T47D (cell line): ENCODE results near the gene DNAJB1.
"Not testable (repeated sequence)": the region's sequence is repeated elsewhere in the genome, so short reads cannot be mapped to it uniquely, and the experiment has no call there.

Experiments used
- DNase-seq, 2 experiments: peaks; one replicate each; pipeline versions ENCODE4 v3.0.0 to v3.0.0-alpha.2; 2011 to 2012; ENCODE audit warnings: low read depth in 1 of 2, low spot score in 1 of 2
- JUND ChIP-seq: IDR thresholded peaks from 2 replicates; pipeline ENCODE4 v1.6.1; 2012; ENCODE audit warnings: low read depth
- in situ Hi-C: cut with HindIII; loops from 2 replicates; pipeline ENCODE4 v1.10.0; 2016; ENCODE audit warnings: low sequenced_read_pairs, low pct_unique_long_range_greater_than_20kb

The DNAJB1 gene

DNA sequence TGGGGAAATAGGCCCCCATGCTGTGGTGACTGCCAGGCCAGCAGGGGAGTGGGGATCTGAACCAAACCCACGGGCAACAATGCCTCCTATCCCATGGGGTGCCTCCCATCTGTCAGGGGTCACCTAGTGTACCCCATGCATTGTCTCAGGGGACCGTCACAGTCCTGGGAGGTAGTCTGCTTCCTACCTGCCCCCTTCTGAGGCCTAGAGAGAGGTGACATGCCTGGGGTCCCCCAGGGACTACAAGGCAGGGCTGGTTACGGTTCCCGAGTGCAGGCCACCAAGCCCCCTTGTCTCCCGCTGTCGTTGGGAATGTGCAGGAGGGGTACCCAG, 42.5 kb upstream of the DNAJB1 start:
- TF ChIP-seq JUND = no peak
- in situ Hi-C loops = no loop called here
- DNase-seq = no peak

DNA sequence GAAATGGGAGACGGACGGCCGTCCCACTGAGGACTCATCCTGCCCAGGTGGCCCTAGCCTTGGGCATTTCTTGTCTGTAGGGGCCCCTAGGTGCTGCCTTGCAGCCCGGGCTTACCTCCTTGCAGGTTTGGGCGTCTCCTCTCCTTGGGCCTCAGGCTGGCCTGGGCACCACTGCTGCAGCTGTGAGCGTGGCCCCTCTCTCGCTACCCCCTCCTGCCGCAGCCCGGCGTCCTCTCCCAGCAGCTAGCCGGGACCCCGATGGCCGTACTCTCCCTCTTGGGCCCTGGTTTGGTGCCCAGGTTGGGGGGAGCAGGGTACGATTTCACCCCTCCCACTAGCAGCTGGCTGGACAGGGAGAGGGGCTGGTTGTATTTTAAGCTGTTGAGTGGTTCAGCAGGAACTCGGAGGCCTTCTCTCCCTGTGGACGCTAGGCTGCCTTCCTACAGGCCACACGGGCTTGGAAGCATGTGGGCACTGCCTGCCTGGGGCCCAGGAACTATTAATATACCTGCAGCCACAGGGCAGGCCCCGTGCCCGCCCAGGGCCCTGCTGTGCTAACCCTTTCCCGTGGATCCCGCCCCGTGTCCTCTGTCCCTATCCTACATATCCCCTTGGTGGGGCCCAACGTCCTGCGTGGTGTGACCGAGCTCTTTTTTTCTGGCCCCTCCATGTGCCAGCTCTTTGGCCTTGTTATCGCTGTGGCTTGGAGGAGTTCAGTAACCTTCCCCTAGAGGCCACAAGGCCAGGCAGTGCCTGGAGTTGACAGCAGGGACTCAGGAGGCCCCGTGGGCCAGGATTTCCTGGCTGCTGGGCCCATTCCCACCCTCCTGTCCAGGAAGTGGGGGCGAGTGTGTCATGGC, 41.9 kb upstream of the DNAJB1 start:
- no peak for TF ChIP-seq JUND
- in situ Hi-C loops = no loop called here
- no peak for DNase-seq

DNA sequence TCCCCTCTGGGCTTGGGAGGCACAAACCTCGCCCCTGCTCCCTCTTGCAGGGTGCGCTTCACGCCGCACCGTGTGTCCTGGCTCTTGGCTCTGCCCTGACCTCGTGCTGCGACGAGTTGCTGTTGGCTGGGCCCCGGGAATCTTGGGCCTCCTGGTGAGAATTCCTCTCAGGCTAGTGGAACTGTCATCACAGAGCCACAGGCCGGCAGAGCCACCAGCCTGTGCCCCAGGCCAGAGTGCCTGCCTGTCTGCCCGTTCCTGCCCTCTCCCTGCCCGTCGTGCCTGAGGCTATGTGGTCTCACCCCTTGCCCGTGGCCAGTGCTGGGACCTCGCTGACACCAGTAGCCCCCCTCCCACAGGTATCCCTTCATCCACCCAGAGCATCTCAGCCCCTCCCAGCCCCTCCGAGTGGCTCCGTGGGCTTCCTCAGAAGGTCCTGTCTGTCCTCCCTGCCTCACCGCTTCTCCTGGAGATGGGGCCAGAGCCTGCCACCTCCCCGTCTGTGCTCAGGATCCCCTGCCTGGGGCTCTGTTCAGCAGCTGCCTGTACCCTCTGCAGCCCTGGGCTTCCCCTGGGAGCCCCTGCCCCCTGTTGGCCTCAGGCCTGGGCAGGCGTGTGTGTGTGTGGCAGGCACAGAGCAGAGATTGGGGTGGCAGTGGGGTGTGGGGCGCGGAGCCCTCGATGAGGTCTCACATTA, 40.3 kb upstream of the DNAJB1 start:
- DNase-seq = no peak
- in situ Hi-C loops = no loop called here
- no peak for TF ChIP-seq JUND

DNA sequence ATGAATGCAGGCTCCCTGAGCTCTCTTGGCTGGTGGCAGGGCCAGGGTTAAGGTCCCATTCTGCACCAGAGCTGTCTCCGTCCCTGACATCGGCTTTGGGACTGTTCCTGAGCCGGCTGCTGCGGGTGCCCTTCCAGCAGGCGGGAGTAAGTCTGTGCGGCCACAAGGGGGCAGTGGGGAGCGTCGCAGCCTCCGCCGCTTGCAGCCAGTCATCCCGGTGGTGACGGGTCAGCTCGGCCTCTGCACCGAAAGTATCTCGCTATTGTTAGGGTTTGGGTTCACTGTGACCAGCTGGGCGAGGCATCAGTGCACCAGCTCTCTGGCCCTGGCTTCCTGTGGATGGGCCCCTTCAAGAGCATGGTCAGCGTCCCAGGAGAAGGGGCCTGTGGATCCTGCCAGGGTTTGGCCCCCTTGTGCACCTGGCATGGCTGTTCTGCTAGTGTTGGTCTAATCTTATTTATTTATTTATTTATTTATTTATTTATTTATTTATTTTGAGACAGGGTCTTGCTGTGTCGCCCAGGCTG, 38.5 kb upstream of the DNAJB1 start:
- no peak for TF ChIP-seq JUND
- in situ Hi-C loops = no loop called here
- DNase-seq = peak in 1 of 2 experiments; percentile 78

DNA sequence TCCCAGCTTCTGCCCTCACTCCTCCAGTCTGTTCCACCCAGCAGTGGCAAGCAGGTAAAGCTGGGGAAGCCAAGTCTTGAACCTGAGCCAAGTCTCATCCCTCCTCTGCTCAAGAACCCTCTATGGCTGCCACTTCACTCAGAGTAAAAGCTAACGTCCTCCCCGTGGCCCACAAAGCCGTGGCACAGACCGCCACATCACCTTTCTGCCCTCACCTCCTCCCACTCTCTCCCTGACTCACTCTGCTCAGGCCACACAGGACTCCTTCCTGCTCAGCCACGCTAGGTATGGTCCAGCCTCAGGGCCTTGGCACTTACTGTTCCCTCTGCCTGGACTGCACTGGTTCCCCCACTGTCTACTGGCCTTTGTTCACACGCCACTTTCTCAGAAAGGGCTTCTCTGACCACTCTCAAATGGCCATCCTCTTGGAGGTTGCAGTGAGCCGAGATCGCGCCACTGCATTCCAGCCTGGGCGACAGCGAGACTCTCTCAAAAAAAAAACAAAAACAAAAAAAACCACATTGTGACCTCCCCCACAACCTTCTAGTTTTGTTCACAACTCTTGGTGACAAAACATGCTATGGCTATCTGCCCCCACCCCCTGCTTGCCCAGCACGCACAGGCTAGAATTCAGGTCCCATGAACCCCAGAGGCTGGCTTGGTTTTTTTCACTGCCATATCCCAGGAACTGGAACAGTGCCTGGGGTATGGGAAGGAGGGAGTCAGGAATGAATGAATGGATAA, 37.9 kb upstream of the DNAJB1 start:
- in situ Hi-C loops = no loop called here
- peak in 1 of 2 experiments; percentile 66 for DNase-seq
- TF ChIP-seq JUND = no peak

DNA sequence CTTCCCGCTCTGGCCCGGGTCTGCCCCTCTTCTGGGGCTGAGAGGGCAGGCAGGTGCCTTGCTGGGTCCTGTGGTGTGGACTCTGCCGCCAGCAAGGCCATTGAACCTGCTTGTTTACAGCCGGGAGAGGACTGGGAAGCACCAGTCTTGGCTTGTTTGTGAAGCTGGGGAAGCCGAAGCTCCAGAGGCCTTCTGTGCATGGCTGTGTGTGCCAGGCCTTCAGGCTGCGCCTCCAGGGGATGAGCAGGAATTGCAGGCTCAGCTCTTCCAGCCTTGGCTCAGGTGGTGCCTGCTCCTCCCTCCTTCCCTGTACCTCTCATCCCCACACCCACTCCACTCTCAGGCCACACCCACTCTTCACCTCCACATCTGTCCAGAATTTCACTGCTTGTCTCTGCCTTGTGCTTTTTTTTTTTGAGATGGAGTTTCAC, 36.2 kb upstream of the DNAJB1 start:
- in situ Hi-C loops = no loop called here
- peak in 1 of 2 experiments; percentile 82 for DNase-seq
- no peak for TF ChIP-seq JUND

DNA sequence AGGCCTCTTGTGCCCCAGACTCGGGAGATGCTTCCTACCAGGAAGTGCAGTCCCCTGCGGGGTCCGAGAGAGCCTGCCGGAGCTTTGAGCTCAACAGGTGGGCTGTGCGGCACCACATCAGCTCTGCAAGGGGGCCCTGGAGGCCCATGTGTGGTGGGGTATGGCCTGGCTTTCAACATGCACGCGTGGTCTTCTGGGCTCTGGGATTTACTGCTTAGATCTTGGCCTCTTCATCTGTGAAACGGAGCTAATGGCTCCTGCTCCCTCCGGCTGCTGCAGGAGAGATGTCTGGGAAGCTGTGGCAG, 35.7 kb upstream of the DNAJB1 start:
- DNase-seq = no peak
- no peak for TF ChIP-seq JUND
- in situ Hi-C loops = no loop called here

DNA sequence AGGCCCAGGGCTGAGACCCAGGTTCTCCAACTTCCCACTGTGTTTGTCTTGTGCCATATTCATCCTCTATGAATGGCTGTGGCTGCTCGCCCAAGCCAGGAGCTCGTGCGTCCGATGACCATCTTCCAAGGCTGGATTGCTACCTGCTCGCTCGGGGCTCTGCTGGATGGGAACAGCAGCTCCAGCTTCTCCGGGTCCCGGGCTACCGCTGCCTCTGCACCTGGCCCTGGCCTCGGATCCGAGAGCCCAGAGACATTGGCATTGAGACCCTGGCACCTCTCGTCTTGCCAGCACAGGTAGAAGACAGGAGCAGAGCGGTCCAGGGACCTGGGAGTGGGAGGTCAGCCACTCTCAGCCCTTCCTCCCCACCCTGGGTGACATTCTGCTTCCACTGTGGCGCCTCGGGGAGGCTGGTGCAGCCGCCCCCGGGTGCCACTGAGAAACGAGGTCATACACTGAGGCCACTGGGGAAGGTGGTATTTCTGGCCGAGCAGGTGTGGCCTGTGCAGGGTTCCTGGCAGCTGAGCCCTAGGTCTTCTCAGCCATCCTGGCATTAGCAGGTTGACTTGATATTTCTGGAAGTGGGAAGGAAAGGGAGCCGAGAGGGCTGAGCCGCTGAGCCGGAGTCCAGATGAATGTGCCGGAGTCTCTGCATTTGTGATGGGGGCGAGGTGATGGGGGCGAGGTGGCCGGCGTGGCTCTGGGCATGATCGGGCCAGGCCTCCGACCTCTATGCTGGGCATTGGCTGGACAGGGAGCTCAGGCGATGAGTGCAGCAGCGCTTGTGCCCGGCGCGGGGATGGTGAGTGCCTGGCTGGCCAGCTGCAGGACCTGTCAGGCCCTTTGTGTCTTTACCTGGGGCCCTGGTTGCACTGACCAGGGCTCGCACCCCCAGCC, 35.1 kb upstream of the DNAJB1 start:
- no peak for TF ChIP-seq JUND
- DNase-seq = peak in 1 of 2 experiments; percentile 76
- in situ Hi-C loops = no loop called here

DNA sequence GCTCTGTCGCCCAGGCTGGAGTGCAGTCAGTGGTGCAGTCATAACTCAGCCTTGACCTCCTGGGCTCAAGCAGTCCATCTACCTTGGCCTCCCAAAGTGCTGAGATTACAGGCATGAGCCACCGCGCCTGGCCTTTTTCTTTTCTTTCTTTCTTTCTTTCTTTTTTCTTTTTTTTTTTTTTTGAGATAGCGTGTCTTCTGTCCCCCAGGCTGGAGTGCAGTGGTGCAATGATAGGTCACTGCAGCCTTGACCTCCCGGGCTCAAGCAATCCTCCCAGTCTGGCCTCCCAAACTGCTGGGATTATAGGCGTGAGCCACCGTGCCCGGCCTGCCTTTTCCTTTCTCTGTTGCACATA, 33.8 kb upstream of the DNAJB1 start:
- in situ Hi-C loops, DNase-seq: not testable (repeated sequence)

DNA sequence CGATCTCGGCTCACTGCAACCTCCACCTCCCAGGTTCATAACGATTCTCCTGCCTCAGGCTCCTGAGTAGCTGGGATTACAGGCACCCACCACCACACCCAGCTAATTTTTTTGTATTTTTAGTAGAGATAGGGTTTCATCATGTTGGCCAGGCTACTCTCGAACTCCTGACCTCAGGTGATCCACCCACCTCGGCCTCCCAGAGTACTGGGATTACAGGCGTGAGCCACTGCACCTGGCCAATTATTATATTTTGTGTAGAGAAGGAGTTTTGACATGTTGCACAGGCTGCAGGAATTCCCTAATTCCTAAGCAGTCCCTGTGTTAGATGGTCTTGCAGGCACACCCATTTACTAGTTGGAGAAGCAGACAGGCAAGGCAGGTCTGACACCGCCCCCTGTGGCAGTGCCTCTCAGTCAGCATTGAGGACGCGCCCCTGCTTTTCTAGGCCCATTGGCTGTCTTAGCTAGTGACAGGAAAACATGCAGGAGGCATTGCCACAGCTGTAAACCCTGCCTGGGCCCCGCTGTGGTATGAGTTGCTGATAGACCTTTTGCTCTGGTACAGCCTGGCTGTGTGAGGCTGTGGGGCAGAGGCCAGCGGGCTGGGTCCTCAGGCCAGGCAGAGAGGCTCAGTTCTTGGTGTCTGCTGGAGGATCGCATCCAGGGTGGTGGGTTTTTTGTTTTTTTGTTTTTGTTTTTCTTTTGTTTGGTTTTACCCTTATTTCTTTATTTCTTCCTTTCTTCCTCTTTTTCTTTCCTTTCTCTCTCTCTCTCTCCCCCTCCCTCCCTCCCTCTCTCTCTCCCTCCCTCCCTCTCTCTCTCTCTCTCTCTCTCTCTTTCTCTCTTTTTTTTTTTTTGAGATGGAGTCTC, 33.2 kb upstream of the DNAJB1 start:
- peak in 1 of 2 experiments; percentile 81 for DNase-seq
- in situ Hi-C loops = not testable (repeated sequence)

DNA sequence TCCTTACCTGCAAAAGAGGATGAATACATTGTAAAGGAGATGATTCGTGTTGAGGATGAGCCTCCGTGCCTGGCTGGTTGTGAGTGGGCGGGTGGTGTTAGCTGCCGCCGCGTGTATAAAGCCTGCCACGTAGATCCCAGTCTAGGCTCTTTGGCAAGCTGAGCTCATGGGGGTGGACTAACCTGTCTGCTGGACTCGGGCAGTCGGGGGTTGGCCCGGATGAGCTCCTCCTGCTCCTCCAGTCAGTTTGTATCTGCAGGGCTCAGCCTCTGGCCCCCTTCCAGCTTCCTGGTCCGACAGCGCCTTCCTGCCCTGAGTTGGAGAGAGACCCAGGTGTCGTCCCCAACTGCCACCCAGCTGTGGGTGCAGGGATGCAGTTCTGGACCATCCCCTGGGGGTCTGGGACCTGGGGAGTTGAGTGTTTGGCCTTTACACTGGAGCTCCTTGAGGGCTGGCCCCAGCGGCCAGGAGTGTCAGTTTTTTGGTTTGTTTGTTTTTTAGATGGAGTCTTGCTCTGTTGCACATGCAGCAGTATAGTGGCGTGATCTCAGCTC, 32.1 kb upstream of the DNAJB1 start:
- no peak for TF ChIP-seq JUND
- DNase-seq = peak; percentile 71 to 96
- in situ Hi-C loops = no loop called here
